Neuron (in vitro differentiated cells): Measurements from ENCODE around the gene C16orf74.

ENCODE experiments used
- H2AFZ ChIP-seq: one replicate; pipeline ENCODE4 v1.6.1; 2013; ENCODE audit warnings: low read depth, mild to moderate bottlenecking, inconsistent platforms, low read length, moderate library complexity
- H3K27me3 ChIP-seq: one replicate; pipeline ENCODE4 v1.6.1; 2013; ENCODE audit warnings: low read length; ENCODE audit not compliant: insufficient read depth
- H3K36me3 ChIP-seq: one replicate; pipeline ENCODE4 v1.6.1; 2013; ENCODE audit warnings: low read length; ENCODE audit not compliant: insufficient read depth
- H3K4me1 ChIP-seq: one replicate; pipeline ENCODE4 v1.6.1; 2013; ENCODE audit warnings: low read length; ENCODE audit not compliant: insufficient read depth
- H3K4me3 ChIP-seq: 2 replicates; pipeline ENCODE4 v1.5.1; 2013; ENCODE audit warnings: mild to moderate bottlenecking, low read length, moderate library complexity
- H3K9me3 ChIP-seq: one replicate; pipeline ENCODE4 v1.6.1; 2013; ENCODE audit warnings: low read length

Gene C16orf74

GRCh38 chr16:85717393-85718152 lies 33.3 kb downstream of the C16orf74 start:
- Histone ChIP-seq H2AFZ (no peak overlapping the region), H3K4me1 (peaks cover 43% of the 10 kb centered on the region), H3K9me3 (no peaks in the 10 kb centered on the region), H3K36me3 (no peaks in the 10 kb centered on the region), H3K27me3 (no peaks in the 10 kb centered on the region), H3K4me3 (no peak overlapping the region)

- peaks cover 33% of the 10 kb centered on the region for H3K4me1 ChIP-seq
- H3K4me3 ChIP-seq = no peak overlapping the region
- H3K36me3 ChIP-seq = no peaks in the 10 kb centered on the region
- H3K9me3 ChIP-seq = peaks cover 4% of the 10 kb centered on the region
- no peaks in the 10 kb centered on the region for H3K27me3 ChIP-seq
- no peak overlapping the region for H2AFZ ChIP-seq
These were observed 34.2 kb downstream of the C16orf74 start for GRCh38 chr16:85716680-85717038.

GRCh38 chr16:85716022-85716679 lies 34.7 kb downstream of the C16orf74 start:
- Histone ChIP-seq H2AFZ (peak overlapping the region; percentile 63), H3K9me3 (peaks cover 5% of the 10 kb centered on the region), H3K27me3 (no peaks in the 10 kb centered on the region), H3K36me3 (no peaks in the 10 kb centered on the region), H3K4me1 (peaks cover 30% of the 10 kb centered on the region), H3K4me3 (peak overlapping the region; percentile 14)

- H3K4me1 ChIP-seq = peaks cover 31% of the 10 kb centered on the region
- peak overlapping the region; percentile 63 for H2AFZ ChIP-seq
- H3K36me3 ChIP-seq = no peaks in the 10 kb centered on the region
- H3K27me3 ChIP-seq = no peaks in the 10 kb centered on the region
- peak overlapping the region; percentile 14 for H3K4me3 ChIP-seq
- H3K9me3 ChIP-seq = peaks cover 5% of the 10 kb centered on the region
These were observed 35.5 kb downstream of the C16orf74 start for GRCh38 chr16:85715169-85716021.

- Histone ChIP-seq H3K27me3 (no peaks in the 10 kb centered on the region), H3K36me3 (no peaks in the 10 kb centered on the region), H3K9me3 (peaks cover 5% of the 10 kb centered on the region), H3K4me3 (no peak overlapping the region), H3K4me1 (peaks cover 32% of the 10 kb centered on the region), H2AFZ (no peak overlapping the region)
These were observed 38.1 kb downstream of the C16orf74 start for GRCh38 chr16:85712801-85713200.

- Histone ChIP-seq H2AFZ (no peak overlapping the region), H3K4me3 (no peak overlapping the region), H3K4me1 (peaks cover 25% of the 10 kb centered on the region), H3K27me3 (no peaks in the 10 kb centered on the region), H3K36me3 (no peaks in the 10 kb centered on the region), H3K9me3 (peaks cover 5% of the 10 kb centered on the region)
These were observed 38.8 kb downstream of the C16orf74 start for GRCh38 chr16:85711982-85712587.

- Histone ChIP-seq H3K27me3 (no peaks in the 10 kb centered on the region), H2AFZ (no peak overlapping the region), H3K36me3 (no peaks in the 10 kb centered on the region), H3K9me3 (peaks cover 5% of the 10 kb centered on the region), H3K4me3 (no peak overlapping the region), H3K4me1 (peaks cover 12% of the 10 kb centered on the region)
These were observed 40.2 kb downstream of the C16orf74 start for GRCh38 chr16:85710732-85711131.

GRCh38 chr16:85709766-85710585 lies 40.9 kb downstream of the C16orf74 start:
- H3K4me3 ChIP-seq = no peak overlapping the region
- no peaks in the 10 kb centered on the region for H3K27me3 ChIP-seq
- H3K9me3 ChIP-seq = peaks cover 5% of the 10 kb centered on the region
- H3K4me1 ChIP-seq = peaks cover 4% of the 10 kb centered on the region
- no peak overlapping the region for H2AFZ ChIP-seq
- no peaks in the 10 kb centered on the region for H3K36me3 ChIP-seq

GRCh38 chr16:85708338-85708737 lies 42.6 kb downstream of the C16orf74 start:
- no peaks in the 10 kb centered on the region for H3K36me3 ChIP-seq
- H3K27me3 ChIP-seq = no peaks in the 10 kb centered on the region
- no peak overlapping the region for H3K4me3 ChIP-seq
- peaks cover 2% of the 10 kb centered on the region for H3K4me1 ChIP-seq
- H3K9me3 ChIP-seq = peaks cover 5% of the 10 kb centered on the region
- no peak overlapping the region for H2AFZ ChIP-seq

- Histone ChIP-seq H3K27me3 (no peaks in the 10 kb centered on the region), H3K36me3 (no peaks in the 10 kb centered on the region), H3K9me3 (peaks cover 5% of the 10 kb centered on the region), H2AFZ (no peak overlapping the region), H3K4me1 (peaks cover 2% of the 10 kb centered on the region), H3K4me3 (no peak overlapping the region)
These were observed 43.3 kb downstream of the C16orf74 start for GRCh38 chr16:85707528-85708095.

- H3K36me3 ChIP-seq = no peaks in the 10 kb centered on the region
- H3K27me3 ChIP-seq = no peaks in the 10 kb centered on the region
- H3K9me3 ChIP-seq = no peaks in the 10 kb centered on the region
- H2AFZ ChIP-seq = no peak overlapping the region
- no peak overlapping the region for H3K4me3 ChIP-seq
- H3K4me1 ChIP-seq = peaks cover 2% of the 10 kb centered on the region
These were observed 44.4 kb downstream of the C16orf74 start for GRCh38 chr16:85706449-85707034.
